GM21515 (cell line): ENCODE measurements around the gene UBAP1.
"Not testable (repeated sequence)": the region's sequence is repeated elsewhere in the genome, so short reads cannot be mapped to it uniquely, and the experiment has no call there.

ENCODE experiments used
- ATAC-seq: cut with Tn5 transposase; IDR thresholded peaks from one replicate; pipeline ENCODE4 v1.9.1; 2021; ENCODE audit not compliant: unreplicated experiment

UBAP1 gene

DNA sequence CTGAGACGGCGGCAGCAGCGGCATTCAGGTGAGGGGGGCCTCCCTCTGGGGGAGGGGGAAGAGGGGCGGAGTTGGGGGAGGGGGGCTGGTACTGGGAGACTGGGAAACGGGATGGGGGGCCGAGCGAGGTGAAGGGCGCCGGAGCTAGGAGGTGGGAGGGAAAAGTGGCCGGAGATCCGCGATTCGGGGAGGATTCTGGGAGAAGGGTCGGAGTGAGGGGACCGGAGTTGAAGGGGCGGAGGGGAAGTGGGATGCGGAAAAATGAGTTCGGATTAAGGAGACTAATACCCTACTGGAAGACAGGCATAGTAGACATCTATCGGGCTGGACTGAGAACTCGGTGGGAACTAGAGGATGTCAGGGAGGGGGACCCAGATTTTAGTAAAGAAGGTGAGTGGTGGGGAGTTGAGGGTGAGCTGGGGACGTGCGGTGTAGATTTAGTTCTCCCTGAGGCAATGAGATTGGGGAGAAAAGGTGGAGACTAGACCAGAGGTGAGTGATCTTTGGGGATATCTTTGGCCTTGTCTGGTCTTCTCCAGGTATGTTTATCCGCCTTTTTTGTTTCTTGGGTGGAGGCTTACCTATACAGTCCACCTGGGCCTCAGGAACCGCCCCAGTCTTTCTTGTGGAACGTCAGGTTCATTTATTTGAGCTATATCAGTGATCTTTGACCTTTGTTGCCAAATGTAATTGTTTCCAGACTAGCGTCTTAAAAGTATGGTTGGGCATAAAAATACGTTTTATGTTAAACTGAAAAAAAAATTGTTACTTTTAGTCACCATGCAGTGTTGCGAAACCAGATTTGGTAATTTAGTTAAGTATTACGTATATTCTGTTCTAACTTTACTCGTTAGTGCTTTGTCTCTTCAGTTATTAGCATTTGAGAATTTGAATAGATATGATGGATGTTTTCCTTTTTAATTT, 632 bp downstream of the UBAP1 start:
- ATAC-seq: peak; percentile 17

DNA sequence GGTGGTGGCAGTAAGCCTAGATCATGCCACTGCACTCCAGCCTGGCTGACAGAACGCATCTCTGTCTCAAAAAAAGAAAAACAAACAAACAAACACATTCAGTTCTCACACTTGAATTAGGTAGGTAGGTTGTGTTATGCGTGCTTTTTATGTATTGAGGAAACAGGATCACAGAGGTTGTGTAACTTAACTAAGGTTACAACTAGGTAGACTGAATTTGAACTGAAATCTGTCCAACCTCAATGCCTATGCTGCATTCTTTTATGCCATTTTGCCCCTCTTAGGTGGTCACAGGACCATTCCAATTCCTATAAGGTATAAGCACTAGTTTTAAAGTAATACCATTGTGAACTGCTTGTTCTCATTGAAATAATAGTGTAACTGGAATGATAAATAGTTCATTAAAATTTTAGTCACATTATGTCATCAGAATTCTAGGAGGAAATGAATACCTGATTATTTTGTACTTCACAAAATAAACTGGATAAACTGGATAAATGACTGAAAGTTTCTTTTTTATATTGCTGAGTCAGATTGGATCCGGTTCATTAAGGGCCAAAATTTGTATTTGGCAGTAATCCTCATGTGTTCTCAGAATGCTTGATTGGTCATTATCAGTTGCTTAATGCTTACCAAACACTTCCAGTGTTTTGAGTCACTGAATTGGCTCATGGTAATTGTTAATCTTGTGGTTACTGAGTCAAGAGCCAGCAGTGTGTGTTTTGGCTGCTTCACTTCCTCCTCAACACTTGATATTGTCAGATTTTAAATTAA, 7.1 kb downstream of the UBAP1 start:
- ATAC-seq: peak; percentile 64

DNA sequence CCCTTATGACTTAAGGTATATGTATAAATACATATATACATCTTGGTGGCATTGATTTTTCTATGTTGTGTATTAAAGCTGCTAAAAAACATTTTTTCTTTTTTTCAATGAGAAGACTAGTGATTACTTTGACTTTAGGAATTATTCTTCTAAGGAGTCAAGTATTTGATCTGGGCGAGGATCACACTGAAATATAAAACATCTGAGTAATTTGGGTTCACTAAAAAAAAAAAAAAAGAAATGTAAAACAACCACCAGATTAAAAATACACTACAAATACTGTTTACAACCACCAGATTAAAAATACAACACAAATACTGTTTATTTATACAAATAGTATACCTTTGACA, 9.0 kb downstream of the UBAP1 start:
- no peak for ATAC-seq

DNA sequence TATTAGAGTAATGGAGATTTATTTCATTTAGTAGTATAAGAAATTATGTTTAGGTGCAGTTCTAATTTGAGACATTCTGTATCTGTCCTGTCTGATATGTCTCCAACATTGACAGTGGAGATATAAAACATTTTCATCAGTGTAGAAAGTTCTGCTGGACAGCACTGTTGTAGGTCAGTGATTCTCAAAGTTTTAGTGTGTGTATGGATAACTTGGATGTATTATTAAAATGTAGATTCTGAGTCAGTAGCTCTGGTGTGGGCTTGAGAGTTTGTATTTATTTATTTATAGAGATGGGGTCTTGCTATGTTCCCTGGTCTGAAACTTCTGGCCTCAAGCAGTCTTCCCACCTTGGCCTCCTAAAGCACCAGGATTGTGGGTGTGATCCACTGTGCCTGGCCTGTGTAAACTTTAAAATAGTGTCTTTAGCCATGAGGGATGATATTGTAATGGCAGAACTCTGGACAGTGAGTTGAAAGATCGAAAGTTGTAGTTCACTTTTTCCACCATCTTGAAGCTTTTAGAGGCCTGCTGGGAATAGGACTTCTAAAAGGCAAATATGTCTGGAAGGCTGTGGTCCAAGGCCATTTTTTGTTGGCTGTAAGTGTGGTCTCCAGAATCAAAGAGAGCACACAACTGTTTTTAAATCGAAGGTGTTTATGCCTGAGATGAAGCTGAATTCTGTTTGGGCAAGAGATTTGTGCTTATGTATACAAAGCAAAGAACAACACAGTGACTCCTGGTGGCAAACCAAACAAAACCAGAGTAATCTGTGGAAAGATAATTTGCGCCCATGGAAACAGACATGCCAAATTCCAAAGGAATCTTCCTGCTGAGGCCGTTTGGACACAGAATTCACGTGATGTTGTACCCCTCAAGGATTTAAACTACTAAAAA, 12.4 kb downstream of the UBAP1 start:
- ATAC-seq: no peak

DNA sequence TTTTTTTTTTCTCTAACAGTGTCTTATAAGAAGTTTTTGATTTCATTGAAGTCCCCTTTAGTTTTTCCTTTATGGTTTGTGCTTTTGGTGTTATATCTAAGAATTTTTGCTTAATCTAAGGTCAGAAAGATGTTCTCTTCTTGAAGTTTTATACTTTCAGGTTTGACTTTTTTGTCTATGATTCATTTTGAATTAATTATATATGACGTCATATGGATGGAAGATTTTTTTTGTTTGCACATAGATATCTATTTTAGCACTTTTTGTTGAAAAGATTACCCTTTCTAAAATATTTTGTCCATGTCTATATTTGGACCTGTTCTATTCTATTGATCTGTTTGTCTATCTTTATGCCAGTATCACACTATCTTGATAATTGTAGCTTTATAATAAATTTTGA, 16.3 kb downstream of the UBAP1 start:
- no peak for ATAC-seq

DNA sequence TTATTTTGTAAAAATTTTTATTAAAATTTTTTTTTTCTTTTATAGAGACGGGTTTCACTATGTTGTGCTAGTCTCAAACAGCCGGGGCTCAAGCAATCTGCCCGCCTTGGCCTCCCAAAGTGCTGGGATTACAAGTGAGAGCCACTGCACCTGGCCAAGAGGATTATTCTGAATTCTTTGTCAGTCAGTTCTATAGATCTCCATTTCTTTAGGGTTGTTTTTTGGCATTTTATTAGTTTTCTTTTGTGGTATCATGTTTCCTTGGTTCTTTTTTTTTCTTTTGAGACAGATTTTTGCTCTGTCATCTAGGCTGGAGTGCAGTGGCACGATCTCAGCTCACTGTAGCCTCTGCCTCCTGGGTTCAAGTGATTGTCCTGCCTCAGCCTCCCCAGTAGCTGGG, 18.4 kb downstream of the UBAP1 start:
- not testable (repeated sequence) for ATAC-seq

DNA sequence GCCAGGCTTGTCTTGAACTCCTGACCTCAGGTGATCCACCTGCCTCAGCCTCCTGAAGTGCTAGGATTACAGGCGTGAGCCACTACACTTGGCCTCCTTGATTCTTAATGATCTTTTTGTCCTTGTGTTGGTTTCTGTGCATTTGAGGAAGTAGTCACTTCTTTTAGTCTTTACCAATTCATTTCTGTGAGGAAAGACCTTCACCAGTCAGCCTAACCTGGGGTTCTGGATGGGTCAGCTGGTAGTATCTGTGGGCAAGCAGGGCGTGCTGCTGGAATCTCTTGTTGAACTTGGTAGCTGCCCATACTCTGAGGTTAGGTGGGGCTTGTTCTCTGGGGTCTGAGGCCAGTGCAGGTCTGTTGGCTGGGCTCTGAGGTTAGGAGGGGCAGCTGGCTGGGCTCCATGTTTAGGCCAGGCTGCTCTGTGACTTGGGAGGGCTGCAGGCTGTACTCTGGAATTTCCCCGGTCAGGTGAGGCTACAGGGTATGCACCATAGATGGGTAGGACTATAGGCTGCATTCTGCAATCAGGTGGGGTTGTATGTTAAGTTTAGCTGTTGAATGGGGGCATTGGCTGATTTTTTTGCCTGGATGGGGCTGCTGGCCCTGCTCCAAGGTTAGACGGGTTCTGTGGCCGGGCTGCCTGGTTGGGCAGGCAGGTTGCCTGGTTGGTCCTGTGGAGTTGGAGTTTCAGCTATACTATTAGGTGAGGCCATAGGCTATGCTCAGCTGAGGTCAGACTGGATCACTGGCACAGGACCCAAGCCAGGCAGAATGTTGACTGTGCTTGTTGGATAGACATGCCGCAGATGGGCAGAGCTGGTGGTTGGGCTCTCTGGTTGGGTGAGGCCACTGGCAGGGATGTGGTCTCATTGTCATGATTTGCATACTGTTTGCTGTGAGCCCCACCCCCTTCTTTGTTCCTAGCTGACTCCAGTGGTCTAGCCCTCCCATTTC, 19.2 kb downstream of the UBAP1 start:
- ATAC-seq: no peak

DNA sequence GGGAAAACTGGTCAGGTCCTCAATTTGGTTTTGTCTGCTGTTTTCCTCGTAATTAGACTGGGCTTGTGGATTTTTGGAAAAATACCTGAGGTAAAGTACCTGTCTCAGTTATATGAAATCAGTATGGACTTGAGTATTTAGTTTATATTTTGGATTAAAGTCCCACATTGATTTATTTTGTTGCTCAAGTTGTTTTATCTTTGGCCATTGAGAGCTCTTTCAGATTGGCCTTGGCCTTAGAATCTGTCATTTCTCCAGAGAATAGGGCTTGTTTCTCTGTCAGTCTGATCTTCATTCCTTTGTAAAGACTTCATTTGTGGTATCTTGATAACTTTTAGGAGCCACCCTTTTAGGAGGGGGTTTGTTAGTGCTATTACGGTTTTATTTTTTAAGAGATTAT, 21.2 kb downstream of the UBAP1 start:
- no peak for ATAC-seq

DNA sequence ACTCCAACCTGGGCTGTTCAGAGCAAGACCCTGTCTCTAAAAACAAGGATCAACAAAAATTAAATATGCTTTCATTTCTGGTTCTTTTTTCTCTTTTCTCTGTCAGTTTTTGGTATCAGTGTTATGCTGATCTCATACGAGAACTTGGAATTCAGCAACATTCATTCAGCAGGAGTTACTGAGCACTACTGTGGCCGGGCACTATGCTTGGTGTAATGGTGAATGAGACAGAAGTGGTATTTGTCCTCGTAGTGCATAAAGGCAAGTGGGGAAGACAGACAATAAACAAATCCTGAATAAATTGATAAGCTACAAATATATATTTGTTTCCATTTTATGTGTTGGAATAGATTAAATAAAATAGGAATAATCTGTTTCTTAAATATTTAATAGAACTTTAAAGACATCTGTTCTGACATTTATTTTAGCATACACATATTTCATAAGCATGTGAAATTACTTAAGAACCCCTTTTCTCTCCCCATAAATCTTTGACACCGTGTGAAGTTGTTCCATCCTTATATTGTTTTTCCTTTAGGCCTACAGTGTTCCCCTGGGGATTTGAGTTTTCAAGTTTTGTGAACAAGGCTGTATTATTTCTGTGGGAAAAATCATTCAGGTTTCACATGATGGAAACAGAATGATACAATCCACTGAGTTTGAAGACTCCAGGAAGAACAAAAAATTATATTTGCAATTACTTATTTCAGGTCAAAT, 24.6 kb downstream of the UBAP1 start:
- no peak for ATAC-seq

DNA sequence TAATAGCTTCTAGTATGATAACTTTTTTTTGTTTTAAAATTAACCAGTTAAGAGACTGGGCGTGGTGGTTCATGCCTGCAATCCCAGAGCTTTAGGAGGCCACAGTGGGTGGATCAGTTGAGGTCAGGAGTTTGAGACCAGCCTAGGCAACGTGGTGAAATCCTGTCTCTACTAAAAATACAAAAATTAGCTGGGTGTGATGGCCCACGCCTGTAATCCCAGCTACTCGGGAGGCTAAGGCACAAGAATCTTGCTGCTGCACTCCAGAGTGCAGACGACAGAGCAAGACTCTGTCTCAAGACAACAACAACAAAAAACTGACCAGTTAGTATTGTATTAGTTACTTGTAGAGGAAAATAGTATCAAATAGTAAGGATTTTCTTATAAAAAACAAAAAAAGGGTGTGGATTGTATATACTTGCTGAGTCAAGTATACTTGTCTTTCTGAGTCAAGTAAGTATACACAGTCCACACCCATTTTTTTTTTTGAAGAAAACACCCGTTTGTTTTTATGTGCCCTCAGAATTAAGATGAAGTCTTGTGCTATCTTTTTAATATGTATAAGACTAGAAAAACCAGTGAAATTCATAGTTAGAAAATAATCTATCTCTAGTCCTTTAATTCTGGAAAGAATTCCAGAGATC, 25.3 kb downstream of the UBAP1 start:
- no peak for ATAC-seq

DNA sequence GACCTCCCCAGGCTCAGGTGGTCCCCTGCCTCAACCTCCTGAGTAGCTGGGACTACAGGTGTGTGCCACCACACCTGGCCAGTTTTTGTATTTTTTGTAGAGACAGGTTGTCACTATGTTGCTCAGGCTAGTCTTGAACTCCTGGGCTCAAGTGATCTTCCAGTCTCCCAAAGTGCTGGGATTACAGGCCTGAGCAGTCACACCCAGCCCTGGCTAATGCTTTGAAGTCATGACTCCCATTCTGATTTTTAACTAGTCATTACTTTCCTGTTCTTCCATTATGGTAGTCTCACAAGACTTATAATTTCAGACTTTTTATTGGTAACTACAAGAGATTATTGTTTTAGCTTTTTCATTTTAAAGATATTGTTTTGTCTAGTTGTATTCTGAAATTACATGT, 26.3 kb downstream of the UBAP1 start:
- no peak for ATAC-seq

DNA sequence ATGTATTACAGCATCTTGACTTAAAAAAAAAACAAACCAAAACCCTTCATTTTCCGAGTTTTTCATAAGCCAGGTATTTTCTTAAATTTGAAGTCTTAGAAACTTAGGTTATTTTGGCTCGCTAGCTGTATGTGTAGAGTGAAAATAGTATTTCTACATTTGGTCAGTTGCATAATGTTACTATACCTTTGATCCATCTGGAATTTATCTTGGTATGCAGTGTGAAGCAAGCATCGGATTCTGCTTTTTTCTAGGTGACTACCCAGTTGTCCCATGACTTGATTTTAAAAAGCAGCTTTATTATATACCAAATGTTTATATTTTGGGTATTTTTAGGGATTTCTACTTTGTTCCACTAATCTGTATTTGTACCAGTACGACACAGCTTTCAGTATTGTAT, 27.7 kb downstream of the UBAP1 start:
- ATAC-seq: no peak

DNA sequence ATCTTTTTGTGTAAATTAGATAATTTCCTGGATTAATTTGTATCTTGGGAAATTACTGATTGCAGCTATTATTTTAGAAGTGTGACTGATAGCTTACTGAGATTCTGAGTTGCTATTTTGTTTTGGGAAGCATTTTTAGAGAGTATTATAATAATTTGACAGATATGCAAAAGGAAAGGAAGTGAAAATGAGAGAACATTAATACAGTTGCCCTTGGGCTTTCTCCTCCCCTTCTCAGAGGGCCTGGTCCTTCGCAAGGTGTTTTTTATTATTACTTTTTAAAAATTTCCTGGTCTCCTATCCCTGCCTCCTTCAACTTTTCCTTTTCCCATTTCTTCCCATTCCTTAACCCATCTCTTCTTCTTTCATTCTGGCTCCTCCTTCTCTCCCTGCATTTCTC, 32.6 kb downstream of the UBAP1 start:
- no peak for ATAC-seq

DNA sequence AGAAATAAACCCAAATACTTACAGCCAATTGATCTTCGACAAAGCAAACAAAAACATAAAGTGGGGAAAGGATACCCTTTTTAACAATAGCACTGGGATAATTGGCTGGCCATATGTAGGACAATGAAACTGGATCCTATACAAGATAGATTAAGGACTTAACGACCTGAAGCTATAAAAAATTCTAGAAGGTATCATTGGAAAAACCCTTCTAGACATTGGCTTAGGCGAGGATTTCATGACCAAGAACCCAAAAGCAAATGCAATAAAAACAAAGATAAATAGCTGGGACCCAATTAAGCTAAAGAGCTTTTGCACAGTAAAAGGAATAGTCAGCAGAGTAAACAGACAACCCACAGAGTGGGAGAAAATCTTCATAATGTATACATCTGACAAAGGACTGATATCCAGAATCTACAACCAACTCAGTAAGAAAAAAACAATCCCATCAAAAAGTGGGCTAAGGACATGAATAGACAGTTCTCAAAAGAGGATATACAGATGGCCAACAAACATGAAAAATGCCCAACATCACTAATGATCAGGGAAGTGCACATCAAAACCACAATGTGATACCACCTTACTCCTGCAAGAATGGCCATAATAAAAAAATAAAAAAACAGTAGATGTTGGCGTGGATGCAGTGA, 35.6 kb downstream of the UBAP1 start:
- ATAC-seq: not testable (repeated sequence)

DNA sequence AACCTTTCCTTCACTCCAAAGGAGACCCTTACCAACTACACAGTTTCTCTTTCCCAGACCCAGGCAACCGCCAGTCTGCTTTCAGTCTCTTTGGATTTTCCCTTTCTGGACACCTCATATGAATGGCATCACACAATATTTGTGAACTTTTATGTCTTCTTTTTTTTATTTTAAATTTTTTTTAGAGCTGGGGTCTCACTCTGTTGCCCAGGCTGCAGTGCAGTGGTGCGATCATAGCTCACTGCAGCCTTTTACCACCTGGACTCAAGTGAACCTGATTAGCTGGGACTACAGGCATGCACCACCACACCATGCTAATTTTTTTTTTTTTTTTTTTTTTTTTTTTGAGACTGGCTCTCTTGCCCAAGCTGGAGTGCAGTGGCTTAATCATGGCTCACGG, 37.5 kb downstream of the UBAP1 start:
- ATAC-seq: no peak

DNA sequence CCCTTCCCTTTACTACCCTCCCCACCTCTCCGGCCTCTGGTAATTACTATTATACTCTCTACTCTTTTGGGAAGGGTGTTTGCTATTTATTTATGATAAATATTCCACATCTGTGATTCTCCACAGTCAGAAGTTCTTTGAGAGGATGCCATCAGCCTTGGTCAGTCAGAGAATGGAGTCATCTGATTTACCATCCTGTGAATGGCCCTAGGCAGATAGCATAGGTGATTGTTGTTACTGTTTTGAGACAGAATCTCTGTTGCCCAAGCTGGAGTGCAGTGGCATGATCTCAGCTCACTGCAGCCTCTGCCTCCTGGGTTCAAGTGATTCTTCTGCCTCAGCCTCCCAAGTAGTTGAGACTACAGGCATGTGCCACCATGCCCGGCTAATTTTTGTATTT, 38.2 kb downstream of the UBAP1 start:
- not testable (repeated sequence) for ATAC-seq

DNA sequence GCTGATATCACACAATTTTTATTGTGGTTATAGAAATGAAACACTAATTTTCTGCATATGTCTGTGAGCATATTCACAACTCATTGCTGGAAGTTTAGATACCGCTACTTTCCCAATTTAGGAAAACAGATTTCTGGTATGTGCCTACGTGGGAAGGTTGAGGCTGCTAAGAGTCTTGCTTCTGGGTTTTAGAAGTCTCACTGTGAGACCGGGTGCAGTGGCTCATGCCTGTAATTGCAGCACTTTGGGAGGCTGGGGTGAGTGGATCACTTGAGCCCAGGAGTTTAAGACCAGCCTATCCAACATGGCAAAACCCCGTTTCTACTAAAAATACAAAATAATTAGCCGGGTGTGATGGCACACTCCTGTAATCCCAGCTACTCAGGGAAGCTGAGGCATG, 39.6 kb downstream of the UBAP1 start:
- no peak for ATAC-seq

DNA sequence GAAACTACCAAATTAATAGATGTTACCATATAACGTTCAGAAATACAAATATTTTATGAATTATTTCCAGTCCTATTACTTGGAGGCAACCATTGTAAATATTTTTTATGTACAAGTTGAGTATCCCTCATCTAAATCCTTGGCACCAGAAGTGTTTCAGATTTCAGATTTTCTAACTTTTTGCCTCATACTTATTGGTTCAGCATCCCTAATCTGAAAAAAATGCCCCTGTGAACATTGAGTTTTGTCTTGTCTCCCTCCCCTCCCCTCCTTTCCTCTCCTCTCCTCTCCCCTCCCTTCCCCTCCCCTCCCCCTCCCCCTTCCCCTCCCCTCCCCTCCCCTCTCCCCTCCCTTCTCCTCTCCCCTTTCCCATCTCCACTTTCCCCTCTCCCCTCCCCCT, 40.6 kb downstream of the UBAP1 start:
- no peak for ATAC-seq

DNA sequence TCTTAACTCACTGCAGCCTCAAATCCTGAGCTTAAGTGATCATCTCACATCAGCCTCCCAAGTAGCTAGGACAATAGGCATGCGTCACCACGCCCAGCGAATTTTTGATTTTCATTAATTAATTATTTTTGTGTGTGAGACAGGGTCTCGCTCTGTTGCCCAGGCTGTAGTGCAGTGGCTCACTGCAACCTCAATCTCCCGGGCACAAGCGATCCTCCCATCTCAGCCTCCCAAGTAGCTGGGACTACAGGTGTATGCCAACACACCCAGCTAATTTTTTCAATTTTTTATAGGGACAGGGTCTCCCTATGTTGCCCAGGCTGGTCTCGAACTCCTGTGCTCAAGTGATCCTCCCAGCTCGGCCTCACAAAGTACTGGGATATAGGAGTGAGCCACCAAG, 41.4 kb downstream of the UBAP1 start:
- ATAC-seq: no peak
